SK-N-MC (cell line): ENCODE results near the gene PCDHB8.

Experiments used
- EZH2 ChIP-seq: fragments of 200-600 bp; sonication (generic); IDR thresholded peaks from one replicate; pipeline ENCODE4 v1.6.1; 2017; ENCODE audit warnings: antibody characterized with exemption
- FOXP2 ChIP-seq: optimal IDR thresholded peaks from 2 replicates; pipeline ENCODE3; 2011; ENCODE audit warnings: mild to moderate bottlenecking, moderate library complexity; ENCODE audit not compliant: insufficient read depth; ENCODE audit errors: extremely low read length, control extremely low read depth
- POLR2AphosphoS5 ChIP-seq: IDR thresholded peaks from 2 replicates; pipeline ENCODE4 v1.6.1; 2012; ENCODE audit warnings: mild to moderate bottlenecking, low read depth, low read length, borderline replicate concordance

DNA sequence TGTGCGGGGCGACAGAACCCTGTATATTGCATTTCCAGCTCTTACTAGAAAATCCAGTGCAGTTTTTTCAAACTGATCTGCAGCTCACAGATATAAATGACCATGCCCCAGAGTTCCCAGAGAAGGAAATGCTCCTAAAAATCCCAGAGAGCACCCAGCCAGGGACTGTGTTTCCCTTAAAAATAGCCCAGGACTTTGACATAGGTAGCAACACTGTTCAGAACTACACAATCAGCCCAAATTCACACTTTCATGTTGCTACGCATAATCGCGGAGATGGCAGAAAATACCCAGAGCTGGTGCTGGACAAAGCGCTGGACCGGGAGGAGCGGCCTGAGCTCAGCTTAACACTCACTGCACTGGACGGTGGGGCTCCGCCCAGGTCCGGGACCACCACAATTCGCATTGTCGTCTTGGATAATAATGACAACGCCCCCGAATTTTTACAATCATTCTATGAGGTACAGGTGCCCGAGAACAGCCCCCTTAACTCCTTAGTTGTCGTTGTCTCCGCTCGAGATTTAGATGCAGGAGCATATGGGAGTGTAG lies 41.8 kb upstream of the PCDHB8 start:
- TF ChIP-seq POLR2AphosphoS5 (no peak), EZH2 (no peak), FOXP2 (no peak)
